NT2/D1 (cell line): ENCODE results near the gene DYNLRB1.

Experiments
- DNase-seq: peaks from one replicate; pipeline ENCODE4 v3.0.0-alpha.2; 2011; ENCODE audit warnings: low read depth, low spot score
- H3K27me3 ChIP-seq: 2 replicates; pipeline ENCODE4 v1.6.0; 2011; ENCODE audit warnings: mild to moderate bottlenecking; ENCODE audit not compliant: insufficient read length, insufficient read depth
- H3K36me3 ChIP-seq: 2 replicates; pipeline ENCODE4 v1.6.1; 2011; ENCODE audit warnings: mild to moderate bottlenecking, low read length, mixed read lengths; ENCODE audit not compliant: insufficient read depth, insufficient read length
- H3K4me1 ChIP-seq: 2 replicates; pipeline ENCODE4 v1.5.1; 2011; ENCODE audit not compliant: insufficient read depth, insufficient read length
- H3K4me3 ChIP-seq: 2 replicates; pipeline ENCODE4 v1.5.1; 2011; ENCODE audit warnings: low read depth; ENCODE audit not compliant: insufficient read length
- H3K9ac ChIP-seq: 2 replicates; pipeline ENCODE4 v1.6.0; 2011; ENCODE audit warnings: low read depth; ENCODE audit not compliant: insufficient read length
- H3K9me3 ChIP-seq: 2 replicates; pipeline ENCODE4 v1.5.1; 2011; ENCODE audit warnings: mild to moderate bottlenecking, low read length; ENCODE audit not compliant: insufficient read depth
- SUZ12 ChIP-seq: IDR thresholded peaks from 2 replicates; pipeline ENCODE4 v1.6.1; 2011; ENCODE audit not compliant: insufficient read length, insufficient read depth; ENCODE audit errors: extremely low read depth
- YY1 ChIP-seq: IDR thresholded peaks from 2 replicates; pipeline ENCODE4 v1.6.1; 2011; ENCODE audit not compliant: insufficient read length, insufficient read depth
- ZNF274 ChIP-seq: IDR thresholded peaks from 2 replicates; pipeline ENCODE4 v1.6.1; 2011; ENCODE audit warnings: mild to moderate bottlenecking, low read depth, low read length

Gene DYNLRB1

GRCh38 chr20:34531608-34532265 lies 15.5 kb downstream of the DYNLRB1 start:
- Histone ChIP-seq H3K4me1 (no peaks in the 10 kb centered on the region), H3K4me3 (no peak overlapping the region), H3K36me3 (peaks cover 88% of the 10 kb centered on the region), H3K27me3 (no peaks in the 10 kb centered on the region), H3K9ac (no peak overlapping the region), H3K9me3 (no peaks in the 10 kb centered on the region)
- TF ChIP-seq ZNF274 = no peak
- TF ChIP-seq SUZ12 = no peak
- TF ChIP-seq YY1 = no peak
- DNase-seq = no peak

DNA sequence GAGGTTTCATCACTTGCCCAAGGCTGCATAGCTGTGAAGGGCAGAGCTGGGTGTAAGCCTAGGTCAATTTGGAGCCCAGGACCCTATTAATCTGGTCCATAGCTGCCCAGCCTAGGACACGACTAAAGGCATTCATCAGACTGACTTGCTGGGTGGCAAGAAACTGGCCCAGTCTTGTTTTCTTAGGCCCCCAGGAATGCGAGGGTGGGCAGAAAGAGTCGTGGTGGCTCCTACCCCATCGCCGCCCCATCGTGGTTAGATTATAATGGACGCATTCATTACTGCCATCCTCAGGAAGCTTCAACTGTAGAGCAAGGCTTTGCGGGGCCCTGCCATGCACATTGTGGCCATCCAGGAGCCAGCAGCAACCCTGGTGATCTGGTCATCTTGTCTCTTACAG lies 16.1 kb downstream of the DYNLRB1 start:
- no peak for DNase-seq
- Histone ChIP-seq H3K4me3 (no peak overlapping the region), H3K36me3 (peaks cover 88% of the 10 kb centered on the region), H3K4me1 (no peaks in the 10 kb centered on the region), H3K9me3 (no peaks in the 10 kb centered on the region), H3K9ac (no peak overlapping the region), H3K27me3 (no peaks in the 10 kb centered on the region)
- TF ChIP-seq ZNF274 (no peak), SUZ12 (no peak)

- H3K9me3 ChIP-seq = no peaks in the 10 kb centered on the region
- H3K36me3 ChIP-seq = peaks cover 88% of the 10 kb centered on the region
- peaks cover 2% of the 10 kb centered on the region for H3K4me1 ChIP-seq
- H3K4me3 ChIP-seq = no peak overlapping the region
- no peaks in the 10 kb centered on the region for H3K27me3 ChIP-seq
- no peak for TF ChIP-seq ZNF274
- TF ChIP-seq SUZ12 = no peak
- TF ChIP-seq YY1 = no peak
- DNase-seq = no peak
- no peak overlapping the region for H3K9ac ChIP-seq
These were observed 16.5 kb downstream of the DYNLRB1 start for GRCh38 chr20:34532756-34533155.

DNA sequence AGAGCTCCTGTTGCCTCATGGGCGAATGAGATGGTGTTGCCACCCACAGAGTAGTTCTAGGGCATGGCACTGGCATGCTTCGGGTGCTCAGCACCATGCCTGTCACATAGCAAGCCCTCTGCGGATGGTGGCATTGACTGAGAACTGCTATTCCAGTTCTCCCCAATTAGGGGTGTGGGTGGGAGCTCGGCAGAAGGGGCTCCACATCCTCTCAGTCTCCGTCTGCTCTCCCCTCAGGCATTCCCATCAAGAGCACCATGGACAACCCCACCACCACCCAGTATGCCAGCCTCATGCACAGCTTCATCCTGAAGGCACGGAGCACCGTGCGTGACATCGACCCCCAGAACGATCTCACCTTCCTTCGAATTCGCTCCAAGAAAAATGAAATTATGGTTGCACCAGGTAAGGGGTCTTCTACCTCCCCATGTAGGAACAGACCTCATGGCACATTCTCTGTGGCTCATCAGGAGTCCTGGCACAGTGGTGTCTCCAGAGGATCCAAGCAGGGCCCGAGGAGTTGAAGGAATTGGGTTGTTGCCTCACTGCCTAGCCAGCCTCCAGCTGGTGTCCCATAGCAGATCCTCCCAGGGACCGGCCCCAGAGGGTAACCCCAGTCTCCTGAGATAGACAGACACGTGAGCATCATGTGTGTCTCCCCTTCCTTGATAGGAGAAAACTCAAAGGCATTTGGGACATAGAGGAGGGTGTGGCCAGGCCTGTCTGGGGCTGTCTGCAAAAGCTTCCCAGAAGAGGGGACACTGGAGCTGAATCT lies 18.4 kb downstream of the DYNLRB1 start:
- no peak overlapping the region for H3K4me3 ChIP-seq
- no peaks in the 10 kb centered on the region for H3K27me3 ChIP-seq
- no peak overlapping the region for H3K9ac ChIP-seq
- peaks cover 2% of the 10 kb centered on the region for H3K4me1 ChIP-seq
- DNase-seq = no peak
- no peaks in the 10 kb centered on the region for H3K9me3 ChIP-seq
- TF ChIP-seq ZNF274 (no peak), YY1 (no peak), SUZ12 (no peak)
- H3K36me3 ChIP-seq = peaks cover 89% of the 10 kb centered on the region

GRCh38 chr20:34535301-34535840 lies 19.1 kb downstream of the DYNLRB1 start:
- H3K9ac ChIP-seq = no peak overlapping the region
- no peak for DNase-seq
- H3K9me3 ChIP-seq = no peaks in the 10 kb centered on the region
- H3K27me3 ChIP-seq = no peaks in the 10 kb centered on the region
- no peak overlapping the region for H3K4me3 ChIP-seq
- TF ChIP-seq YY1 (no peak), ZNF274 (no peak), SUZ12 (no peak)
- peaks cover 89% of the 10 kb centered on the region for H3K36me3 ChIP-seq
- H3K4me1 ChIP-seq = peaks cover 2% of the 10 kb centered on the region

- Histone ChIP-seq H3K9me3 (no peaks in the 10 kb centered on the region), H3K4me1 (peaks cover 2% of the 10 kb centered on the region), H3K36me3 (peaks cover 89% of the 10 kb centered on the region), H3K9ac (no peak overlapping the region), H3K4me3 (no peak overlapping the region), H3K27me3 (no peaks in the 10 kb centered on the region)
- DNase-seq = no peak
- TF ChIP-seq YY1 (no peak), SUZ12 (no peak), ZNF274 (no peak)
These were observed 19.6 kb downstream of the DYNLRB1 start for GRCh38 chr20:34535857-34536256.

- Histone ChIP-seq H3K36me3 (peaks cover 89% of the 10 kb centered on the region), H3K27me3 (no peaks in the 10 kb centered on the region), H3K9me3 (no peaks in the 10 kb centered on the region), H3K4me1 (peaks cover 2% of the 10 kb centered on the region), H3K9ac (no peak overlapping the region), H3K4me3 (no peak overlapping the region)
- TF ChIP-seq ZNF274 (no peak), SUZ12 (no peak), YY1 (no peak)
- DNase-seq = no peak
These were observed 20.7 kb downstream of the DYNLRB1 start for GRCh38 chr20:34536798-34537394.
